Heart right ventricle (tissue), 16 donors: Measurements from ENCODE around the gene PLPPR1. TPM values are rescaled to one million over a fixed set of nuclear protein-coding genes. Genes with fewer than 3 reads are reported as not detected.
"Not testable (repeated sequence)": the region's sequence is repeated elsewhere in the genome, so short reads cannot be mapped to it uniquely, and the experiment has no call there.

ENCODE experiments used
- ATAC-seq, 8 donors: fragments of 200-7000 bp; cut with Tn5 transposase; one replicate each; pipeline ENCODE4 v1.9.1; 2020; ENCODE audit warnings: mild to moderate bottlenecking in 8 of 8, moderate library complexity in 8 of 8, moderate number of reproducible peaks in 1 of 8
- DNase-seq, 2 donors: peaks; one replicate each; pipeline ENCODE4 v3.0.0-alpha.2; 2020
- H3K27ac ChIP-seq, 10 donors: fragments of 200-600 bp; sonication (generic) in 2 of 10; one replicate each; pipeline versions ENCODE4 v1.5.0 to v1.8.0; 2020 to 2022; ENCODE audit warnings: mild to moderate bottlenecking in 3 of 10
- H3K27me3 ChIP-seq, 7 donors: fragments of 200-600 bp; one replicate each; pipeline ENCODE4 v1.8.0; 2021 to 2022; ENCODE audit warnings: mild to moderate bottlenecking in 2 of 7
- H3K36me3 ChIP-seq, 9 donors: fragments of 200-600 bp; sonication (generic) in 1 of 9; one replicate each; pipeline versions ENCODE4 v1.5.0 to v1.8.0; 2020 to 2022; ENCODE audit warnings: mild to moderate bottlenecking in 2 of 9
- H3K4me1 ChIP-seq, 9 donors: fragments of 200-600 bp; sonication (generic) in 1 of 9; one replicate each; pipeline versions ENCODE4 v1.5.0 to v1.8.0; 2020 to 2022; ENCODE audit warnings: mild to moderate bottlenecking in 4 of 9
- H3K4me3 ChIP-seq, 10 donors: fragments of 200-600 bp; sonication (generic) in 2 of 10; one replicate each; pipeline versions ENCODE4 v1.5.0 to v1.8.0; 2020 to 2022; ENCODE audit warnings: mild to moderate bottlenecking in 7 of 10, moderate library complexity in 2 of 10
- H3K9me3 ChIP-seq, 11 donors: fragments of 200-600 bp in 10 of 11; sonication (generic) in 2 of 11; one replicate each; pipeline versions ENCODE4 v1.5.0 to v1.8.0; 2013 to 2022; ENCODE audit warnings: mild to moderate bottlenecking in 2 of 11, control low read depth in 1 of 11, moderate library complexity in 1 of 11
- WGBS, 2 donors: extraction: QIAGEN DNeasy Blood & Tissue Kit; methylation state at CpG; one replicate each; pipeline ENCODE4 v1.1.7; 2013; ENCODE audit warnings: inconsistent platforms in 1 of 2; 5-methylcytosine and 5-hydroxymethylcytosine counted together
- intact Hi-C, 10 donors: fragments of 100-400 bp; cut with DNase I; formaldehyde crosslinking; loops; one replicate each; pipeline versions ENCODE4 v1.11.1 to v1.14.2; 2022
- polyA plus RNA-seq, 2 donors: library from polyadenylated mRNA; stranded (reverse); fragments of 200-250 nt; gene quantifications; one replicate each; pipeline ENCODE4 v1.2.3, GENCODE V29; 2013
- total RNA-seq, 10 donors: library from RNA; stranded (reverse); fragmentation: NEBNext Ultra II Directional in 3 of 10; extraction: Animal tissue kit (Norgen Biotek cat#: 25700) in 3 of 10; gene quantifications; one replicate each; pipeline versions ENCODE4 v1.2.1 to v1.2.4, GENCODE V29; 2021 to 2023
- TF ChIP-seq, protein P1 (sequence below), 9 donors: fragments of 200-600 bp; sonication (generic) in 2 of 9; IDR thresholded peaks; one replicate each; pipeline versions ENCODE4 v1.5.0 to v1.8.0; 2021 to 2022; ENCODE audit warnings: antibody characterized with exemption in 9 of 9, mild to moderate bottlenecking in 5 of 9, moderate library complexity in 1 of 9
- donor health status: Arrhythmogenic right ventricular cardiomyopathy.
- donor health status: ischemic (EF 13 %, LVEDD 7.1; RV severe dilation, severe dysfunction).
- donor health status: healthy with polysubstance abuse.
- donor health status: DM: no; HTN: yes; CAD: no.
- donor health status: DM: no; HTN: no; CAD: no.
- donor health status: ischemic (EF 25% LVEDD 6.9; RV normal size, moderate dysfunction).
- donor health status: ischemic (EF 25% LVEDD 5.7; RV mildly dilated, moderate dysfunction).
- donor health status: healthy.
- donor health status: DM: yes; HTN: yes; CAD: no.
- donor health status: Ischemic cardiomyopathy.
- donor health status: ischemic (EF 35%, LVEDD 5.7; RV mildly dilated, moderate dysfunction).
- donor health status: nonischemic (EF 11% LVEDD 7.7; RV severe dilation, severe dysfunction).
- donor health status: DM: yes; HTN: yes; CAD: no.
- donor health status: PGD.
- donor health status: ischemic (EF 29% LVEDD 5.4; RV normal size, mild dysfunction).
- donor health status: nonischemic (EF 23%, LVEDD 6.1; RV moderate dilation, normal function).

Gene PLPPR1
- total and polyA plus RNA-seq, 12 donors, result not detected

DNA sequence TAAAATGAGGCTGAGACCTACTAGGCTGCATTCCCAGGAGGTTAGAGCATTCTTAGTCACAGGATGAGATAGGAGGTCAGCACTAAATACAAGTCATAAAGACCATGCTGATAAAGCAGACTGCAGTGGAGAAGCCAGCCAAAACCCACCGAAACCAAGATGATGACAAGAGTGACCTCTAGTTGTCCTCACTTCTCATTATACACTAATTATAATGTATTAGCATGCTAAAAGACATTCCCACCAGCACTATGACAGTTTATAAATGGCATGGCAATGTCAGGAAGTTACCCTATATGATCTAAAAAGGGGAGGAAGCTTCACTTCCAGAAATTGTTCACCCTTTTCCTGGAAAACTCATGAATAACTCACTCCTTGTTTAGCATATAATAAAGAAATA, 88.6 kb downstream of the PLPPR1 start:
- Histone ChIP-seq H3K36me3 (no peaks in the 10 kb centered on the region), H3K27me3 (peaks cover 0 to 6% (median 0%) of the 10 kb centered on the region in 7 donors), H3K9me3 (no peaks in the 10 kb centered on the region), H3K4me1 (peaks cover 0 to 11% (median 0%) of the 10 kb centered on the region in 9 donors), H3K4me3 (no peak overlapping the region), H3K27ac (no peak overlapping the region)
- TF ChIP-seq, protein P1, sequence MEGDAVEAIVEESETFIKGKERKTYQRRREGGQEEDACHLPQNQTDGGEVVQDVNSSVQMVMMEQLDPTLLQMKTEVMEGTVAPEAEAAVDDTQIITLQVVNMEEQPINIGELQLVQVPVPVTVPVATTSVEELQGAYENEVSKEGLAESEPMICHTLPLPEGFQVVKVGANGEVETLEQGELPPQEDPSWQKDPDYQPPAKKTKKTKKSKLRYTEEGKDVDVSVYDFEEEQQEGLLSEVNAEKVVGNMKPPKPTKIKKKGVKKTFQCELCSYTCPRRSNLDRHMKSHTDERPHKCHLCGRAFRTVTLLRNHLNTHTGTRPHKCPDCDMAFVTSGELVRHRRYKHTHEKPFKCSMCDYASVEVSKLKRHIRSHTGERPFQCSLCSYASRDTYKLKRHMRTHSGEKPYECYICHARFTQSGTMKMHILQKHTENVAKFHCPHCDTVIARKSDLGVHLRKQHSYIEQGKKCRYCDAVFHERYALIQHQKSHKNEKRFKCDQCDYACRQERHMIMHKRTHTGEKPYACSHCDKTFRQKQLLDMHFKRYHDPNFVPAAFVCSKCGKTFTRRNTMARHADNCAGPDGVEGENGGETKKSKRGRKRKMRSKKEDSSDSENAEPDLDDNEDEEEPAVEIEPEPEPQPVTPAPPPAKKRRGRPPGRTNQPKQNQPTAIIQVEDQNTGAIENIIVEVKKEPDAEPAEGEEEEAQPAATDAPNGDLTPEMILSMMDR (IDR thresholded peaks at IDR 0.05), result no peak
- intact Hi-C loops, result loop anchor here in 8 of 10 donors (5.0 to 10.0 kb wide), 6 partner anchors 115 to 515 kb away; no protein-coding TSS in a partner anchor
- ATAC-seq, result no peak
- DNase-seq, result no peak
- WGBS, 2 donors, result 0 to 4% methylated on average over 1 of the region's 1 CpG

DNA sequence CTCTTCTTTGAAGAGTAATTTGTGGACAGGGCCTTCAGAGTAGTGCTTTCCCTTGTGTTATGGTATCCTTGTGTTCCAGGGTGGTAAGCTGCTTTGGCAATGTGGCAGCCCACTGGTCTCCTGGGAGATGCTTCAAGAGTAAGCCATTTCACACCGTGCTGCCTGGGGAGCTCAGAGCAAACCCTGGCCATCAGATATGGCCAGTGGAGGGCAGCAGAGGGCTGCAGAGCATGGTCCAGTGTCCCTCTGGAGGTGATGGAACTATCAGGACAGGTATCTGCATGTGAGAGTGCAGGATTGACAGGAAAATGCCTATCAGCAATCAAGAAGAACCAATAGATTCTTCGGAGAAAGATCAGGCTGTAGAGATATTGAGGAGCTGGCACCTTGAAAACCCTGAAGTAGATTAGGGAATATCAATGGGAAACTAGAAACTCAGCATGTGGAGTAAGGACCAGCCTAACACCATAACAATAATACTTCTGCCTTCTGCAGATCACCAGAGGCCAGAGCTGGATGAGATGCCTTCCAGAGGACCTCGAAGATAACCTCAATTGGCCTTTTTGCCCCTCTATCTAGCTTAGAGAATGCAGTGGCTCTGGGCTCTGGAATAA, 90.8 kb downstream of the PLPPR1 start:
- Histone ChIP-seq H3K36me3 (no peaks in the 10 kb centered on the region), H3K9me3 (peaks cover 0 to 20% (median 0%) of the 10 kb centered on the region in 11 donors), H3K27ac (no peak overlapping the region), H3K4me1 (peaks cover 0 to 11% (median 0%) of the 10 kb centered on the region in 9 donors), H3K27me3 (peaks cover 0 to 6% (median 0%) of the 10 kb centered on the region in 7 donors), H3K4me3 (no peak overlapping the region)
- WGBS, 2 donors, result 31 to 35% methylated on average over 3 of the region's 3 CpGs
- intact Hi-C loops, result loop anchor here in 8 of 10 donors (2.0 to 10.0 kb wide), 8 partner anchors 113 to 517 kb away; no protein-coding TSS in a partner anchor
- DNase-seq (peak; percentile 30 to 31), ATAC-seq (peak in 6 of 8 donors; percentile 34 to 78 (median 62))
- TF ChIP-seq, protein P1 (IDR thresholded peaks at IDR 0.05), result peak; percentile 54 to 77 (median 72)

- Histone ChIP-seq H3K27ac (no peak overlapping the region), H3K27me3 (peaks cover 0 to 6% (median 0%) of the 10 kb centered on the region in 7 donors), H3K4me3 (no peak overlapping the region), H3K9me3 (peaks cover 0 to 23% (median 0%) of the 10 kb centered on the region in 11 donors), H3K4me1 (peaks cover 0 to 10% (median 0%) of the 10 kb centered on the region in 9 donors), H3K36me3 (no peaks in the 10 kb centered on the region)
- DNase-seq (no peak), ATAC-seq (no peak)
- intact Hi-C loops, result loop anchor here in 6 of 10 donors (2.0 to 10.0 kb wide), 7 partner anchors 103 to 200 kb away; no protein-coding TSS in a partner anchor
- TF ChIP-seq, protein P1 (IDR thresholded peaks at IDR 0.05), result no peak
- WGBS, 2 donors, result 40 to 61% methylated on average over 2 of the region's 2 CpGs
These were observed 93.4 kb downstream of the PLPPR1 start for GRCh38 chr9:101121836-101122399.

- 64 to 72% methylated on average over 2 of the region's 2 CpGs for WGBS, 2 donors
- H3K9me3 ChIP-seq, result peaks cover 0 to 32% (median 0%) of the 10 kb centered on the region in 11 donors
- no peak overlapping the region for H3K4me3 ChIP-seq
- no peak overlapping the region for H3K27ac ChIP-seq
- intact Hi-C loops, result loop anchor here in 3 of 10 donors (10.0 kb wide), 3 partner anchors 98 to 188 kb away; no protein-coding TSS in a partner anchor
- TF ChIP-seq, protein P1 (IDR thresholded peaks at IDR 0.05), result no peak
- H3K36me3 ChIP-seq, result no peaks in the 10 kb centered on the region
- H3K4me1 ChIP-seq, result no peaks in the 10 kb centered on the region
- H3K27me3 ChIP-seq, result no peaks in the 10 kb centered on the region
- DNase-seq, result no peak
- no peak for ATAC-seq
These were observed 98.0 kb downstream of the PLPPR1 start for GRCh38 chr9:101126556-101126955.

DNA sequence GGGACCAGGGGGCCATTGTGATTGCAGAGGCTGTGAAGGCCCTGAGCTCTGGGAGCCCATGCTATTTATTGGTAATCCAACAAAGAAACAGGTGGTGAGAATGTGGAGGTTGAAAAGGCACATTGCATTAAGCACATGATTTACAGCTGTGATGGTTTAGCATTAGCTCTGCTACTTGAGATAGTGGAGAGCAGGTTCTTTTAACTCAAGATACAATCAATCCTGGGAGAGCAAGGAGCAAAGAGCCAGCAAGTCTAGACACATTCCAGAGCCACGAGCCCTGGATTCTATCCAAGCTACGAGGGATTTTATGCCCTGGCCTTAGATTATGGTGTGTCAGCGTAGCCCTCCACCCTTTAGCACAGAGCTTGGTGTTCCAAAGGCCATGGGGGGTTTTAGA, 98.8 kb downstream of the PLPPR1 start:
- intact Hi-C loops, result loop anchor here in 3 of 10 donors (10.0 kb wide), 3 partner anchors 97 to 187 kb away; no protein-coding TSS in a partner anchor
- H3K4me3 ChIP-seq, H3K4me1 ChIP-seq, H3K27ac ChIP-seq, H3K36me3 ChIP-seq, DNase-seq, H3K27me3 ChIP-seq, ATAC-seq: not testable (repeated sequence)
- WGBS, 2 donors, result 38 to 51% methylated on average over 3 of the region's 3 CpGs
- H3K9me3 ChIP-seq, result peaks cover 0 to 31% (median 0%) of the 10 kb centered on the region in 11 donors
